OCI-LY3 (cell line): ENCODE measurements around the gene PMF1.

Experiments
- H2AFZ ChIP-seq: fragments of 200-600, 300-600 bp; shearing (Covaris generic); 2 replicates; pipeline ENCODE4 v1.6.0; 2014; ENCODE audit warnings: antibody characterized with exemption, low read depth, low read length
- H3K27ac ChIP-seq: fragments of 200-600, 300-600 bp; sonication (generic); 2 replicates; pipeline ENCODE4 v1.5.1; 2014; ENCODE audit warnings: mild to moderate bottlenecking, low read length, moderate library complexity, mixed read lengths
- H3K27me3 ChIP-seq: fragments of 200-600, 300-600 bp; sonication (generic); 2 replicates; pipeline ENCODE4 v1.6.1; 2014; ENCODE audit warnings: low read depth, low read length, mixed read lengths
- H3K36me3 ChIP-seq: fragments of 200-600, 300-600 bp; sonication (generic); replicated peaks from 2 replicates; pipeline ENCODE3; 2014; ENCODE audit warnings: low read depth, low read length, mixed read lengths
- H3K4me1 ChIP-seq: fragments of 300-600, 200-600 bp; sonication (generic); 2 replicates; pipeline ENCODE4 v1.6.1; 2014; ENCODE audit warnings: low read length, mixed read lengths
- H3K4me2 ChIP-seq: fragments of 200-600, 300-600 bp; sonication (generic); 2 replicates; pipeline ENCODE4 v1.6.1; 2014; ENCODE audit warnings: low read length, mixed read lengths
- H3K4me3 ChIP-seq: fragments of 300-600, 200-600 bp; sonication (generic); 2 replicates; pipeline ENCODE4 v1.5.1; 2014; ENCODE audit warnings: antibody characterized with exemption, mild to moderate bottlenecking, low read length, moderate library complexity
- H3K79me2 ChIP-seq: fragments of 300-600, 200-600 bp; shearing (Covaris generic); 2 replicates; pipeline ENCODE4 v1.6.1; 2014; ENCODE audit warnings: mild to moderate bottlenecking, low read length, mixed read lengths
- H3K9ac ChIP-seq: fragments of 300-600, 200-600 bp; shearing (Covaris generic); 2 replicates; pipeline ENCODE4 v1.6.0; 2014; ENCODE audit warnings: mild to moderate bottlenecking, low read length, moderate library complexity
- H3K9me3 ChIP-seq: fragments of 200-600, 300-600 bp; shearing (Covaris generic); 2 replicates; pipeline ENCODE4 v1.6.1; 2014; ENCODE audit warnings: low read length, mixed read lengths; ENCODE audit not compliant: insufficient read depth
- H4K20me1 ChIP-seq: fragments of 200-600, 300-600 bp; sonication (generic); 2 replicates; pipeline ENCODE4 v1.6.1; 2016; ENCODE audit warnings: low read length, mixed read lengths; ENCODE audit not compliant: insufficient read depth
- CTCF ChIP-seq: fragments of 200-600, 300-600 bp; sonication (generic); IDR thresholded peaks from 2 replicates; pipeline ENCODE4 v1.5.1; 2014; ENCODE audit warnings: antibody characterized with exemption, low read length, low read depth
- EZH2phosphoT487 ChIP-seq: fragments of 200-600 bp; shearing (Covaris generic); IDR thresholded peaks from 2 replicates; pipeline ENCODE4 v1.6.1; 2018; ENCODE audit warnings: antibody characterized with exemption, mixed run types, low read depth

The PMF1 gene

GRCh38 chr1:156212833-156213643, at the start of gene PMF1:
TSS of gene PMF1 (plus strand) at chr1:156213007. CDS start at chr1:156213016, 9 bp downstream.
- H3K36me3 ChIP-seq: peaks cover 4% of the 10 kb centered on the region
- H2AFZ ChIP-seq: peak within 1 kb of the TSS; percentile 57
- H3K4me1 ChIP-seq: peaks cover 20% of the 10 kb centered on the region
- TF ChIP-seq CTCF (no peak), EZH2phosphoT487 (no peak)
- H3K79me2 ChIP-seq: peaks cover 13% of the 10 kb centered on the region
- H3K4me2 ChIP-seq: peak within 1 kb of the TSS; percentile 98
- H3K4me3 ChIP-seq: peak within 1 kb of the TSS; percentile 74
- H3K27me3 ChIP-seq: no peaks in the 10 kb centered on the region
- no peaks in the 10 kb centered on the region for H4K20me1 ChIP-seq
- no peaks in the 10 kb centered on the region for H3K9me3 ChIP-seq
- peak within 1 kb of the TSS; percentile 66 for H3K9ac ChIP-seq
- H3K27ac ChIP-seq: peak within 1 kb of the TSS; percentile 71

GRCh38 chr1:156163712-156164111, 49.1 kb upstream of the PMF1 start:
- Histone ChIP-seq H3K4me2 (no peak overlapping the region), H3K9ac (no peak overlapping the region), H4K20me1 (no peaks in the 10 kb centered on the region), H3K27me3 (no peaks in the 10 kb centered on the region), H3K27ac (no peak overlapping the region), H2AFZ (no peak overlapping the region), H3K4me1 (peaks cover 5% of the 10 kb centered on the region; the same call in 1 of the 2 replicates), H3K36me3 (peaks cover 18% of the 10 kb centered on the region), H3K4me3 (no peak overlapping the region), H3K9me3 (no peaks in the 10 kb centered on the region), H3K79me2 (no peaks in the 10 kb centered on the region)
- TF ChIP-seq EZH2phosphoT487: no peak
- TF ChIP-seq CTCF: no peak

GRCh38 chr1:156164125-156164831, 48.5 kb upstream of the PMF1 start:
- Histone ChIP-seq H3K27ac (no peak overlapping the region), H3K9me3 (no peaks in the 10 kb centered on the region), H3K4me1 (peaks cover 5% of the 10 kb centered on the region; the same call in 1 of the 2 replicates), H3K79me2 (no peaks in the 10 kb centered on the region), H3K27me3 (no peaks in the 10 kb centered on the region), H3K4me3 (no peak overlapping the region), H3K36me3 (peaks cover 18% of the 10 kb centered on the region), H3K4me2 (no peak overlapping the region), H3K9ac (no peak overlapping the region), H2AFZ (no peak overlapping the region), H4K20me1 (no peaks in the 10 kb centered on the region)
- TF ChIP-seq CTCF: no peak
- TF ChIP-seq EZH2phosphoT487: no peak

GRCh38 chr1:156165083-156165482, 47.7 kb upstream of the PMF1 start:
- TF ChIP-seq EZH2phosphoT487 (no peak), CTCF (no peak)
- no peak overlapping the region for H2AFZ ChIP-seq

More at GRCh38 chr1:156165083-156165482, 47.7 kb upstream of the PMF1 start:
- H3K9ac ChIP-seq: no peak overlapping the region
- H3K36me3 ChIP-seq: peaks cover 18% of the 10 kb centered on the region
- peaks cover 5% of the 10 kb centered on the region; the same call in 1 of the 2 replicates for H3K4me1 ChIP-seq
- no peak overlapping the region for H3K4me2 ChIP-seq
- H3K9me3 ChIP-seq: no peaks in the 10 kb centered on the region
- no peaks in the 10 kb centered on the region for H3K79me2 ChIP-seq
- no peaks in the 10 kb centered on the region for H4K20me1 ChIP-seq
- no peaks in the 10 kb centered on the region for H3K27me3 ChIP-seq
- H3K4me3 ChIP-seq: no peak overlapping the region
- H3K27ac ChIP-seq: no peak overlapping the region
